MM.1S (cell line): ENCODE measurements around the gene AEN.

Experiments
- CTCF ChIP-seq: fragments of 300-600 bp; sonication (generic); IDR thresholded peaks from 2 replicates; pipeline ENCODE4 v1.5.1; 2016; ENCODE audit warnings: antibody characterized with exemption, low read length, mixed read lengths
- EZH2phosphoT487 ChIP-seq: fragments of 300-600 bp; sonication (generic); IDR thresholded peaks from 2 replicates; pipeline ENCODE4 v1.6.1; 2018; ENCODE audit warnings: antibody characterized with exemption, low read length

- TF ChIP-seq EZH2phosphoT487: no peak
- TF ChIP-seq CTCF: peak; percentile 35
Measured at GRCh38 chr15:88664151-88664778, 43.1 kb downstream of the AEN start.
